Measurements from ENCODE around the gene C2orf68. TPM values are rescaled to one million over a fixed set of nuclear protein-coding genes. Genes with fewer than 3 reads are reported as not detected.

Gene C2orf68
- total RNA-seq, 6 experiments from 2014 or later, result 7.6 to 22.7 (median 14.8) TPM

GRCh38 chr2:85575739-85576138 lies 36.1 kb downstream of the C2orf68 start:
- Histone ChIP-seq H3K4me1 (peaks cover 0 to 13% (median 0%) of the 10 kb centered on the region in 4 donors), H3K27ac (no peak overlapping the region), H3K27me3 (no peaks in the 10 kb centered on the region), H3K9me3 (no peaks in the 10 kb centered on the region), H3K36me3 (no peaks in the 10 kb centered on the region), H3K4me3 (no peak overlapping the region)
- intact Hi-C loops (cut with DNase I), result no loop called here
- ATAC-seq (no peak), DNase-seq (no peak)
- WGBS (ENCODE audit: insufficient coverage, low coverage, low lambda C conversion rate, missing lambda C conversion rate), result 67% methylated on average over 8 of the region's 8 CpGs
- TF ChIP-seq CTCF (IDR thresholded peaks at IDR 0.05), result no peak
- TF ChIP-seq POLR2A (IDR thresholded peaks at IDR 0.05), result no peak

GRCh38 chr2:85566265-85566664 lies 45.6 kb downstream of the C2orf68 start:
- H3K27me3 ChIP-seq, result no peaks in the 10 kb centered on the region
- TF ChIP-seq CTCF (IDR thresholded peaks at IDR 0.05), result no peak
- no peak for TF ChIP-seq POLR2A (IDR thresholded peaks at IDR 0.05)
- H3K36me3 ChIP-seq, result no peaks in the 10 kb centered on the region
- 71% methylated on average over 4 of the region's 4 CpGs for WGBS (ENCODE audit: insufficient coverage, low coverage, low lambda C conversion rate, missing lambda C conversion rate)
- H3K9me3 ChIP-seq, result no peaks in the 10 kb centered on the region
- peaks cover 0 to 4% (median 0%) of the 10 kb centered on the region in 4 donors for H3K4me1 ChIP-seq
- H3K27ac ChIP-seq, result no peak overlapping the region
- DNase-seq, result no peak
- intact Hi-C loops (cut with DNase I), result no loop called here
- no peak overlapping the region for H3K4me3 ChIP-seq
- no peak for ATAC-seq

GRCh38 chr2:85564144-85564563 lies 47.7 kb downstream of the C2orf68 start:
- Histone ChIP-seq H3K27me3 (no peaks in the 10 kb centered on the region), H3K9me3 (no peaks in the 10 kb centered on the region), H3K36me3 (no peaks in the 10 kb centered on the region), H3K4me3 (no peak overlapping the region), H3K4me1 (peaks cover 0 to 11% (median under 1%) of the 10 kb centered on the region in 4 donors), H3K27ac (no peak overlapping the region)
- intact Hi-C loops (cut with DNase I), result no loop called here
- ATAC-seq (no peak), DNase-seq (no peak)
- TF ChIP-seq CTCF (IDR thresholded peaks at IDR 0.05) (no peak), POLR2A (IDR thresholded peaks at IDR 0.05) (no peak)
- WGBS (ENCODE audit: insufficient coverage, low coverage, low lambda C conversion rate, missing lambda C conversion rate), result 82% methylated on average over 5 of the region's 5 CpGs

GRCh38 chr2:85561280-85562212 lies 50.3 kb downstream of the C2orf68 start, which contains the start of gene GGCX:
Gene GGCX (minus strand): TSS chr2:85561493. CDS start chr2:85561428, 65 bp downstream.
- Histone ChIP-seq H3K4me3 (peak within 1 kb of the TSS; percentile 70 to 88 (median 79)), H3K36me3 (peaks cover 0 to 21% (median 4%) of the 10 kb centered on the region in 4 donors), H3K4me1 (peaks cover 0 to 20% (median 12%) of the 10 kb centered on the region in 4 donors), H3K9me3 (no peaks in the 10 kb centered on the region), H3K27ac (peak within 1 kb of the TSS; percentile 82 to 92 (median 89)), H3K27me3 (no peaks in the 10 kb centered on the region)
- intact Hi-C loops (cut with DNase I), result no loop called here
- TF ChIP-seq POLR2A (IDR thresholded peaks at IDR 0.05), result peak; percentile 91
- peak in 1 of 4 donors; percentile 4 for TF ChIP-seq CTCF (IDR thresholded peaks at IDR 0.05)
- ATAC-seq, result peak; percentile 86 to 93 (median 88)
- peak; percentile 97 to 98 (median 97) for DNase-seq
- 2% methylated on average over 31 of the region's 64 CpGs for WGBS (ENCODE audit: insufficient coverage, low coverage, low lambda C conversion rate, missing lambda C conversion rate)

Measured in right lobe of liver (tissue), 6 donors.